ENCODE measurements around the gene DNAJC15.
"Not testable (repeated sequence)": the region's sequence is repeated elsewhere in the genome, so short reads cannot be mapped to it uniquely, and the experiment has no call there.

DNA sequence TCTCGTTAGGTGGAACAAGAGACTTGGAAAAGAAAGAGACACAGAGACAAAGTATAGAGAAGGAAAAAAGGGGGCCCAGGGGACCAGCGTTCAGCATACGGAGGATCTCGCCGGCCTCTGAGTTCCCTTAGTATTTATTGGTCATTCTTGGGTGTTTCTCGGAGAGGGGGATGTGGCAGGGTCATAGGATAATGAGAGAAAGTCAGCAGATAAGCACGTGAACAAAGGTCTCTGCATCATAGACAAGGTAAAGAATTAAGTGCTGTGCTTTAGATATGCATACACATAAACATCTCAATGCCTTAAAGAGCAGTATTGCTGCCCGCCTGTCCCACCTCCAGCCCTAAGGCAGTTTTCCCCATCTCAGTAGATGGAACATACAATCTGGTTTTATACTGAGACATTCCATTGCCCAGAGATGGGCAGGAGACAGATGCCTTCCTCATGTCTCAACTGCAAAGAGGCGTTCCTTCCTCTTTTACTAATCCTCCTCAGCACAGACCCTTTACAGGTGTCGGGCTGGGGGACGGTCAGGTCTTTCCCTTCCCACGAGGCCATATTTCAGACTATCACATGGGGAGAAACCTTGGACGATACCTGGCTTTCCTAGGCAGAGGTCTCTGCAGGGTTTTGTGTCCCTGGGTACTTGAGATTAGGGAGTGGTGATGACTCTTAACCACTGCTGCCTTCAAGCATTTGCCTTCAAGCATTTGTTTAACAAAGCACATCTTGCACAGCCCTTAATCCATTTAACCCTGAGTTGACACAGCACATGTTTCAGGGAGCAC is 17.4 kb downstream of the DNAJC15 start:
- not testable (repeated sequence) for TF ChIP-seq EZH2 (IDR thresholded peaks at IDR 0.05; ENCODE audit: insufficient read depth, poor library complexity, severe bottlenecking); EZH2phosphoT487 (IDR thresholded peaks at IDR 0.05; ENCODE audit: insufficient read depth, low read depth)

Data from GM23248 (cell line).